GM19452 (cell line): ENCODE results near the gene FGD6.
"Not testable (repeated sequence)": the region's sequence is repeated elsewhere in the genome, so short reads cannot be mapped to it uniquely, and the experiment has no call there.

ENCODE experiments used
- ATAC-seq: cut with Tn5 transposase; IDR thresholded peaks from one replicate; pipeline ENCODE4 v1.9.1; 2021; ENCODE audit not compliant: unreplicated experiment

FGD6 gene

DNA sequence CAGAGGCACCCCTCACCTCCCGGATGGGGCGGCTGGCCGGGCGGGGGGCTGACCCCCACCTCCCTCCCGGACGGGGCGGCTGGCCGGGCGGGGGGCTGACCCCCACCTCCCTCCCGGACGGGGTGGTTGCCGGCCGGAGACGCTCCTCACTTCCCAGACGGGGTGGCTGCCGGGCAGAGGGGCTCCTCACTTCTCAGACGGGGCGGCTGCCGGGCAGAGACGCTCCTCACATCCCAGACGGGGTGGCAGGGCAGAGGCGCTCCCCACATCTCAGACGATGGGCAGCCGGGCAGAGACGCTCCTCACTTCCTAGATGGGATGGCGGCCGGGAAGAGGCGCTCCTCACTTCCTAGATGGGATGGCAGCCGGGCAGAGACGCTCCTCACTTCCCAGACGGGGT, 18.4 kb upstream of the FGD6 start:
- not testable (repeated sequence) for ATAC-seq

- ATAC-seq = not testable (repeated sequence)
Measured at GRCh38 chr12:95234187-95234586, 16.9 kb upstream of the FGD6 start.

DNA sequence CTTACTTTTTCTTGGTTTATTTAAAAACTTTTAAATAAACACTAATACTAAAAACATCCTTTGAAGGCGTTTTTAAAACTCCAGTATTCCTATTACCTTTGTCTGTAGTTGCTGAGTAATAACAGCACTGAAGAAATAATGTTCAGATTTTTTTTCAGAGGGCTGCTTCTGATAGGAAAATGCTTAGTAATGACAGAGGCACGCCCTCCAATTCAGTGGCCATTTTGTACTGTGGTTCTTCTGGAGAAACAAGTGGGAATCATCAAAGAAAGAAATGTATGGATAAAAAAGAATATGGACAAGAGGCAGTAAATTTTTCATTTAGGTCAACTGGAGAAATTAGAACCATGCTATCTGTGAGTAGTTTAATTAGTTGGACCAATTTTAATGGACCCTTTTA, 13.9 kb upstream of the FGD6 start:
- ATAC-seq = no peak

GRCh38 chr12:95230313-95230712, 13.0 kb upstream of the FGD6 start:
- ATAC-seq = no peak

GRCh38 chr12:95229636-95230035, 12.4 kb upstream of the FGD6 start:
- no peak for ATAC-seq

DNA sequence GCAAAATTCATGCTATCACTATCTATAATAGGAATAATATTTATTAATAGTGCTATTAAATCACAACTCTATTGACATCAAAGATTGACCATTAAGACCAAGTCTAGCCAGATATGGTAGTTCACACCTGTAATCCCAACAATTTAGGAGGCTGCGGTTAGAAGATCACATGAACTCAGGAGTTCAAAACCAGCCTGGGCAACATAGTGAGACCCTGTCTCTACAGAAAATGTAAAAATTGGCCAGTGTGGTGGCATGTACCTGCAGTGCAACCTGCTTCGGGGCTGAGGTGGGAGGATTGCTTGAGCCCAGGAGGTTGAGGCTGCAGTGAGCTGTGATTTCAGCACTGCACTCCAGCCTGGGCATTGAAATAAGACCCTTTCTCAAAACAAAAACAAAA, 11.3 kb upstream of the FGD6 start:
- no peak for ATAC-seq

GRCh38 chr12:95227818-95228356, 10.6 kb upstream of the FGD6 start:
- ATAC-seq = no peak

GRCh38 chr12:95225645-95226212, 8.5 kb upstream of the FGD6 start:
- no peak for ATAC-seq

- ATAC-seq = no peak
Measured at GRCh38 chr12:95224202-95225170, 7.2 kb upstream of the FGD6 start.

GRCh38 chr12:95220726-95221125, 3.5 kb upstream of the FGD6 start:
- no peak for ATAC-seq

- no peak for ATAC-seq
Measured at GRCh38 chr12:95220190-95220589, 2.9 kb upstream of the FGD6 start.

- peak; percentile 1 for ATAC-seq
Measured at GRCh38 chr12:95218150-95219133, 1.2 kb upstream of the FGD6 start.

DNA sequence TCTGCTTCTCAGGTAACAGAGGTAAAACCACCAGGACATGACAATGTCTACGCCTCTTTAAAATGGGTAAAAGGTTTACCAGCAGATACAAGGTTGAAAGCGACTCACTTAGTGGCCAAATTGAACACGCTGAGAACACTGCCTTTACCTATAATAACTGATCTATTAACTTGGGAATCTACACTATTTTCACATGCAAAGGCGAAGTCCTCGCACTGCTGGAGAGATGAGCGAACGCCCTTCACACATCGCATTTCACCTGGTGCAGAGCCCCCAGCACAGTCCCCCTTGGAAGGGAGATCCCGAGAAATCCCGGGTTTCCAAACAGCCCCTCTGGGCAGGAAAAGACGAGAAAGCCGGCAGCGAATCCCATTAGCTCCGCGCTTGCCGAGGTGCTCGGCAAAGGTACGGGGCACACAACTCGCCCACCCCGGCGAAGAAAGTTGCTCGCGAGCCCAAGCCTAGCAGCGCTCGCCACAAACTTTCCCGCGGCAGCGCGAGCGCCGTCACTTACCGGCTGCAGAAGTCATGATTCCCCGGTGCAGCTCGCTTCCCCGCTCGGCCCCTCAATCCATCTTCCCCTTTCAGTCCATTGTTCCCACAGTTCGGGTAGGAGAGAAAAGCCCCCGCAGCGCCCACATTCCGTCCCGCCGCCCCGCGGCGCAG, 423 bp downstream of the FGD6 start:
- peak; percentile 27 for ATAC-seq

- ATAC-seq = no peak
Measured at GRCh38 chr12:95215949-95216348, 1.3 kb downstream of the FGD6 start.

GRCh38 chr12:95214466-95214865, 2.8 kb downstream of the FGD6 start:
- no peak for ATAC-seq

DNA sequence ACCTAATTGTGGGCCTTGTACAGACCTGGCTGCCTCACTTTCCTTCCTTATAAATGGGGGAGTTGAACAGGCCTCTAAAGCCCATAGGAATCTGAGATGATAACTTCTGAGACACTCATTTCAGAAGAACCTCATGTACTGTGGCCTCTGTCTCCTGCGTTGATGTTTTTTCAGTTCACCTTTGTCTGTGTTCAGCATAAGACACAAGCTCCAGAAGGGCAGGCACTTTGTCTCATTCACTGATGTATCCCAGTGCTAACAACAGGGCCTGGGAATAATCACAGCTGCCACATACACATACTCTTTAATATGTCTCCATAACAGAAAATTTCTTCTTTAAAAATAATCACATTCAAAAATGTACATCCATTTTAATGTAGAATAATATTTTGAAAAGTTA, 3.3 kb downstream of the FGD6 start:
- ATAC-seq = no peak

DNA sequence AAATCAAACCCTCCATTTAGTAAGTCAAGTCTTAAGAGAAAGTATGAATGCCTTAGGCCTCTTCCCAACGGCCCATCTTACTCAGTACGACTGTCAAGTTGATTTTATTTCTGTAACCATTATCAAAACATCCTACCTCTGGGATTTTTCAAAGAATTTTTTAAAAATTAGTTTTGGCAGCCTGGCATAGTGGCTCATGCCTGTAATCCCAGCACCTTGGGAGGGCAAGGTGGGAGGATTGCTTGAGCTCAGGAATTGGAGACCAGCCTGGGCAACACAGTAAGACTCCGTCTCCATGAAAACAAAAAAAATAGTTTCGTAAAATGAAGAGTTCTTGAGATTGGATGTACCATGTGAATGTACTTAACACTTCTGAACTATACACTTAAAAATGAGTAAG, 4.1 kb downstream of the FGD6 start:
- ATAC-seq = no peak

- no peak for ATAC-seq
Measured at GRCh38 chr12:95212586-95212985, 4.7 kb downstream of the FGD6 start.

- no peak for ATAC-seq
Measured at GRCh38 chr12:95208678-95209077, 8.6 kb downstream of the FGD6 start.

DNA sequence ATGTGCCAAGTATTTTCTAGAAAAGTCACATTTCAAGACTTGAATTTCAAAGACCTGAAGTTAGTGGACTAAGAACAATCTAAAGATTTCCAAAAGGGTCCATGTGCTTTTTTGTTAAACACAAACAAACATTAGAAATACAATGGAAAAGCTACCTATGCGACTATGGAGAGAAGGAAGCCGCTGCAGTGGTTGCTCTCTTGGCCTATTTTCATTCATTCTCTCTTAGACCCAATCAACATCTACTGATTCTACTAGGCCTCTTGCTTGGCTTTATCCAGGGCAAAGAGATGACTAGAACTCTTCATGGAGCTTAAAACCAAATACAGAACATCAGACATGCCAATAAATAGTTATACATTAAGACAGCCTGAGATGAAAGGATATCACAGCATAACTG, 9.9 kb downstream of the FGD6 start:
- no peak for ATAC-seq
